Upper lobe of left lung (tissue), 4 donors: ENCODE data around the gene GNA14.

Experiments used
- CTCF ChIP-seq, 6 experiments: fragments of 450-650 bp in 4 of 6; fragments of 200-600 bp in 2 of 6; sonication (generic) in 2 of 6; IDR thresholded peaks; one replicate each; pipeline ENCODE4 v1.5.1; 2016 to 2019; ENCODE audit warnings: antibody characterized with exemption in 6 of 6
- EP300 ChIP-seq, 4 donors: sonication (generic); formaldehyde crosslinking; IDR thresholded peaks; one replicate each; pipeline ENCODE4 v1.5.1; 2017; ENCODE audit warnings: antibody characterized with exemption in 4 of 4, control low read depth in 2 of 4
- POLR2AphosphoS5 ChIP-seq, 2 donors: sonication (generic); formaldehyde crosslinking; IDR thresholded peaks; one replicate each; pipeline ENCODE4 v1.5.1; 2017; ENCODE audit warnings: antibody characterized with exemption in 2 of 2

- TF ChIP-seq POLR2AphosphoS5 (IDR thresholded peaks at IDR 0.05) (no peak), CTCF (IDR thresholded peaks at IDR 0.05) (no peak), EP300 (IDR thresholded peaks at IDR 0.05) (no peak)
Observed at GRCh38 chr9:77679661-77680368, 31.7 kb upstream of the GNA14 start.
